SK-N-SH (cell line): ENCODE data around the gene LSS. TPM values are rescaled to one million over a fixed set of nuclear protein-coding genes. Genes with fewer than 3 reads are reported as not detected.

ENCODE experiments used
- CTCF ChIA-PET: fragments of 300-600, 350-600 bp; formaldehyde crosslinking; extraction: SDS; loops from one replicate; lab custom pipeline; 2021; lab: Yijun Ruan, JAX
- POLR2A ChIA-PET: fragments of 350-600 bp; sonication (Branson Sonifier 250); formaldehyde crosslinking; extraction: SDS; loops from one replicate; lab custom pipeline; 2020; ENCODE audit warnings: antibody characterized with exemption, inconsistent platforms; lab: Yijun Ruan, JAX
- DNase-seq: peaks from one replicate; pipeline ENCODE4 v3.0.0; 2012
- H2AFZ ChIP-seq: fragments of 200-600 bp; sonication (generic); 2 replicates; pipeline ENCODE4 v1.8.1; 2016; ENCODE audit warnings: antibody characterized with exemption, mild to moderate bottlenecking, low read depth
- H3F3A ChIP-seq: fragments of 200-600 bp; sonication (generic); replicated peaks from 2 replicates; pipeline ENCODE3; 2016; ENCODE audit warnings: antibody characterized with exemption, mild to moderate bottlenecking; ENCODE audit not compliant: insufficient read depth
- H3K27ac ChIP-seq, 2 experiments: fragments of 200-500 bp in 1 of 2; fragments of 200-600 bp in 1 of 2; sonication (Bioruptor generic) in 1 of 2; sonication (generic), shearing (Covaris generic) in 1 of 2; 2 replicates each; pipeline versions ENCODE4 v1.5.1 to v1.6.1; 2014 to 2016; ENCODE audit warnings: low read depth in 2 of 2, inconsistent platforms in 1 of 2, low read length in 1 of 2, mild to moderate bottlenecking in 1 of 2, mixed read lengths in 1 of 2
- H3K27me3 ChIP-seq: fragments of 200-600 bp; sonication (generic), shearing (Covaris generic); 2 replicates; pipeline ENCODE4 v1.6.1; 2016; ENCODE audit warnings: mixed run types; ENCODE audit not compliant: insufficient read depth
- H3K36me3 ChIP-seq, 2 experiments: fragments of 200-500 bp in 1 of 2; fragments of 200-600 bp in 1 of 2; sonication (Bioruptor generic) in 1 of 2; sonication (generic) in 1 of 2; replicated peaks in 1 of 2; 2 replicates each; pipeline versions ENCODE3 to v1.5.1; 2014 to 2016; ENCODE audit warnings: low read length in 1 of 2, mild to moderate bottlenecking in 1 of 2; ENCODE audit not compliant: insufficient read depth in 2 of 2, control insufficient read depth in 1 of 2
- H3K4me1 ChIP-seq, 2 experiments: fragments of 200-500 bp in 1 of 2; fragments of 200-600 bp in 1 of 2; sonication (Bioruptor generic) in 1 of 2; sonication (generic), shearing (Covaris generic) in 1 of 2; 2 replicates each; pipeline versions ENCODE4 v1.5.1 to v1.6.1; 2014 to 2016; ENCODE audit warnings: low read depth in 1 of 2, low read length in 1 of 2, mixed run types in 1 of 2; ENCODE audit not compliant: insufficient read depth in 2 of 2, control insufficient read depth in 1 of 2
- H3K4me2 ChIP-seq: fragments of 200-600 bp; sonication (generic), shearing (Covaris generic); 2 replicates; pipeline ENCODE4 v1.6.1; 2017; ENCODE audit warnings: mixed run types
- H3K4me3 ChIP-seq, 2 experiments: fragments of 200-500 bp in 1 of 2; fragments of 200-600 bp in 1 of 2; sonication (Bioruptor generic) in 1 of 2; sonication (generic), shearing (Covaris generic) in 1 of 2; 2 replicates each; pipeline versions ENCODE4 v1.5.1 to v1.8.1; 2014 to 2016; ENCODE audit warnings: low read depth in 2 of 2, inconsistent platforms in 1 of 2, low read length in 1 of 2, mild to moderate bottlenecking in 1 of 2, mixed read lengths in 1 of 2, moderate library complexity in 1 of 2
- H3K79me2 ChIP-seq: fragments of 200-600 bp; sonication (generic); 2 replicates; pipeline ENCODE4 v1.8.1; 2017; ENCODE audit warnings: mild to moderate bottlenecking; ENCODE audit not compliant: insufficient read depth
- H3K9ac ChIP-seq: fragments of 200-600 bp; sonication (generic); 2 replicates; pipeline ENCODE4 v1.6.1; 2017; ENCODE audit warnings: mixed run types
- H3K9me2 ChIP-seq: fragments of 200-600 bp; sonication (generic); 2 replicates; pipeline ENCODE4 v1.6.1; 2017; ENCODE audit warnings: mixed run types
- H3K9me3 ChIP-seq: fragments of 200-600 bp; sonication (generic); 2 replicates; pipeline ENCODE4 v1.6.1; 2017; ENCODE audit warnings: mixed run types, mild to moderate bottlenecking, moderate library complexity
- H4K20me1 ChIP-seq: fragments of 200-600 bp; sonication (generic); 2 replicates; pipeline ENCODE4 v1.6.1; 2017; ENCODE audit warnings: mild to moderate bottlenecking, mixed run types; ENCODE audit not compliant: insufficient read depth
- CTCF ChIP-seq: fragments of 200-600 bp; sonication (generic); IDR thresholded peaks from 2 replicates; pipeline ENCODE4 v1.6.1; 2017; ENCODE audit warnings: antibody characterized with exemption, mild to moderate bottlenecking, moderate library complexity
- ELF1 ChIP-seq: IDR thresholded peaks from 2 replicates; pipeline ENCODE4 v1.4.0; 2012
- EZH2phosphoT487 ChIP-seq: fragments of 200-600 bp; sonication (generic); IDR thresholded peaks from 2 replicates; pipeline ENCODE4 v1.6.1; 2017; ENCODE audit warnings: low read depth, mixed run types, mild to moderate bottlenecking, antibody characterized with exemption, moderate library complexity, borderline replicate concordance
- GABPA ChIP-seq: IDR thresholded peaks from 2 replicates; pipeline ENCODE4 v1.4.0; 2012; ENCODE audit warnings: low read depth, mild to moderate bottlenecking
- GATA2 ChIP-seq: sonication (generic); formaldehyde crosslinking; IDR thresholded peaks from 2 replicates; pipeline ENCODE4 v1.5.0; 2020; ENCODE audit warnings: mild to moderate bottlenecking, missing genetic modification reagents
- JUND ChIP-seq: IDR thresholded peaks from 2 replicates; pipeline ENCODE4 v1.4.0; 2012
- MEF2A ChIP-seq: IDR thresholded peaks from 2 replicates; pipeline ENCODE4 v1.4.0; 2012; ENCODE audit warnings: low read depth, borderline replicate concordance
- MXI1 ChIP-seq: IDR thresholded peaks from 2 replicates; pipeline ENCODE4 v1.6.1; 2012; ENCODE audit warnings: mild to moderate bottlenecking, low read depth, low read length, improper control_type of control experiment
- NFIC ChIP-seq: IDR thresholded peaks from 2 replicates; pipeline ENCODE4 v1.4.0; 2012; ENCODE audit warnings: borderline replicate concordance
- NRF1 ChIP-seq: IDR thresholded peaks from 2 replicates; pipeline ENCODE4 v1.6.1; 2012; ENCODE audit warnings: low read depth, mild to moderate bottlenecking, low read length
- RAD21 ChIP-seq: IDR thresholded peaks from 2 replicates; pipeline ENCODE4 v1.6.1; 2012; ENCODE audit warnings: mild to moderate bottlenecking, low read length
- RCOR1 ChIP-seq: fragments of 150-350 bp; IDR thresholded peaks from 2 replicates; pipeline ENCODE4 v1.6.1; 2017; ENCODE audit warnings: antibody characterized with exemption, low read length
- TCF12 ChIP-seq: IDR thresholded peaks from 2 replicates; pipeline ENCODE4 v1.4.0; 2012
- TEAD4 ChIP-seq: IDR thresholded peaks from 2 replicates; pipeline ENCODE4 v1.4.0; 2012; ENCODE audit warnings: mild to moderate bottlenecking, borderline replicate concordance; ENCODE audit not compliant: insufficient read depth
- USF2 ChIP-seq: fragments of 150-350 bp; IDR thresholded peaks from 2 replicates; pipeline ENCODE4 v1.6.1; 2017; ENCODE audit warnings: antibody characterized with exemption, low read length, low read depth, borderline replicate concordance
- YY1 ChIP-seq: IDR thresholded peaks from 2 replicates; pipeline ENCODE4 v1.4.0; 2012; ENCODE audit warnings: low read depth, mild to moderate bottlenecking
- WGBS: methylation state at CpG from one replicate; pipeline ENCODE4 v1.1.6; 2017; ENCODE audit warnings: low lambda C conversion rate; 5-methylcytosine and 5-hydroxymethylcytosine counted together
- polyA plus RNA-seq, 3 experiments: library from polyadenylated mRNA; depleted of rRNA; stranded (reverse); fragments of >200 nt; gene quantifications; 2 replicates each; pipeline ENCODE4 v1.2.3, GENCODE V29; 2012
- TF ChIP-seq, protein P1 (sequence below): IDR thresholded peaks from 2 replicates; pipeline ENCODE4 v1.6.1; 2012; ENCODE audit warnings: mild to moderate bottlenecking, low read depth, low read length, moderate library complexity
- TF ChIP-seq, protein P2 (sequence below): fragments of 150-350 bp; IDR thresholded peaks from 2 replicates; pipeline ENCODE4 v1.6.1; 2016; ENCODE audit warnings: mild to moderate bottlenecking, low read depth, low read length
- TF ChIP-seq, protein P3 (sequence below): IDR thresholded peaks from 2 replicates; pipeline ENCODE4 v1.4.0; 2012; ENCODE audit warnings: low read depth, borderline replicate concordance
- TF ChIP-seq, protein P4 (sequence below): IDR thresholded peaks from 2 replicates; pipeline ENCODE4 v1.4.0; 2012; ENCODE audit warnings: low read depth, borderline replicate concordance

Gene LSS
- polyA plus RNA-seq, 1 of the 3 experiments (the other 2 are of a cell fraction), result 38.7 TPM

GRCh38 chr21:46214478-46215340 is 13.9 kb downstream of the LSS start:
- DNase-seq, result no peak
- H3K27me3 ChIP-seq, result no peaks in the 10 kb centered on the region
- H3K4me2 ChIP-seq, result no peak overlapping the region
- no peaks in the 10 kb centered on the region for H3K9me3 ChIP-seq
- no peak overlapping the region for H3K4me3 ChIP-seq
- no peaks in the 10 kb centered on the region for H3K9me2 ChIP-seq
- H3K79me2 ChIP-seq, result no peaks in the 10 kb centered on the region
- H4K20me1 ChIP-seq, result no peaks in the 10 kb centered on the region
- CTCF ChIA-PET, result interaction anchor here (1.1 to 2.9 kb wide), 3 partner anchors 10 to 72 kb away, joined by 3 to 14 read pairs (median 4); no protein-coding TSS in a partner anchor
- no peak overlapping the region for H2AFZ ChIP-seq
- POLR2A ChIA-PET, result interaction anchor here (1.4 kb wide), 1 partner anchor 12 kb away, joined by 5 read pairs; no protein-coding TSS in a partner anchor
- H3F3A ChIP-seq, result no peaks in the 10 kb centered on the region
- peak overlapping the region in 1 of 2 experiments; percentile 29; a peak in 2 of 4 replicates for H3K27ac ChIP-seq
- peaks cover 0 to 24% of the 10 kb centered on the region in 2 experiments for H3K36me3 ChIP-seq
- 88% methylated on average over 9 of the region's 27 CpGs for WGBS
- H3K4me1 ChIP-seq, result peaks cover 0 to 22% of the 10 kb centered on the region in 2 experiments; a peak in 1 of 4 replicates
- H3K9ac ChIP-seq, result no peak overlapping the region
- TF ChIP-seq NRF1 (no peak), MEF2A (no peak), USF2 (no peak), ELF1 (no peak), GATA2 (CRISPR knock-in tag) (no peak), RCOR1 (no peak), GABPA (no peak), TCF12 (no peak), CTCF (no peak), TEAD4 (no peak), MXI1 (no peak), EZH2phosphoT487 (no peak), JUND (no peak), YY1 (no peak), NFIC (no peak), RAD21 (no peak)
- TF ChIP-seq, protein P1, sequence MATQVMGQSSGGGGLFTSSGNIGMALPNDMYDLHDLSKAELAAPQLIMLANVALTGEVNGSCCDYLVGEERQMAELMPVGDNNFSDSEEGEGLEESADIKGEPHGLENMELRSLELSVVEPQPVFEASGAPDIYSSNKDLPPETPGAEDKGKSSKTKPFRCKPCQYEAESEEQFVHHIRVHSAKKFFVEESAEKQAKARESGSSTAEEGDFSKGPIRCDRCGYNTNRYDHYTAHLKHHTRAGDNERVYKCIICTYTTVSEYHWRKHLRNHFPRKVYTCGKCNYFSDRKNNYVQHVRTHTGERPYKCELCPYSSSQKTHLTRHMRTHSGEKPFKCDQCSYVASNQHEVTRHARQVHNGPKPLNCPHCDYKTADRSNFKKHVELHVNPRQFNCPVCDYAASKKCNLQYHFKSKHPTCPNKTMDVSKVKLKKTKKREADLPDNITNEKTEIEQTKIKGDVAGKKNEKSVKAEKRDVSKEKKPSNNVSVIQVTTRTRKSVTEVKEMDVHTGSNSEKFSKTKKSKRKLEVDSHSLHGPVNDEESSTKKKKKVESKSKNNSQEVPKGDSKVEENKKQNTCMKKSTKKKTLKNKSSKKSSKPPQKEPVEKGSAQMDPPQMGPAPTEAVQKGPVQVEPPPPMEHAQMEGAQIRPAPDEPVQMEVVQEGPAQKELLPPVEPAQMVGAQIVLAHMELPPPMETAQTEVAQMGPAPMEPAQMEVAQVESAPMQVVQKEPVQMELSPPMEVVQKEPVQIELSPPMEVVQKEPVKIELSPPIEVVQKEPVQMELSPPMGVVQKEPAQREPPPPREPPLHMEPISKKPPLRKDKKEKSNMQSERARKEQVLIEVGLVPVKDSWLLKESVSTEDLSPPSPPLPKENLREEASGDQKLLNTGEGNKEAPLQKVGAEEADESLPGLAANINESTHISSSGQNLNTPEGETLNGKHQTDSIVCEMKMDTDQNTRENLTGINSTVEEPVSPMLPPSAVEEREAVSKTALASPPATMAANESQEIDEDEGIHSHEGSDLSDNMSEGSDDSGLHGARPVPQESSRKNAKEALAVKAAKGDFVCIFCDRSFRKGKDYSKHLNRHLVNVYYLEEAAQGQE, result no peak
- TF ChIP-seq, protein P2, sequence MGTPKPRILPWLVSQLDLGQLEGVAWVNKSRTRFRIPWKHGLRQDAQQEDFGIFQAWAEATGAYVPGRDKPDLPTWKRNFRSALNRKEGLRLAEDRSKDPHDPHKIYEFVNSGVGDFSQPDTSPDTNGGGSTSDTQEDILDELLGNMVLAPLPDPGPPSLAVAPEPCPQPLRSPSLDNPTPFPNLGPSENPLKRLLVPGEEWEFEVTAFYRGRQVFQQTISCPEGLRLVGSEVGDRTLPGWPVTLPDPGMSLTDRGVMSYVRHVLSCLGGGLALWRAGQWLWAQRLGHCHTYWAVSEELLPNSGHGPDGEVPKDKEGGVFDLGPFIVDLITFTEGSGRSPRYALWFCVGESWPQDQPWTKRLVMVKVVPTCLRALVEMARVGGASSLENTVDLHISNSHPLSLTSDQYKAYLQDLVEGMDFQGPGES, result no peak
- TF ChIP-seq, protein P3, sequence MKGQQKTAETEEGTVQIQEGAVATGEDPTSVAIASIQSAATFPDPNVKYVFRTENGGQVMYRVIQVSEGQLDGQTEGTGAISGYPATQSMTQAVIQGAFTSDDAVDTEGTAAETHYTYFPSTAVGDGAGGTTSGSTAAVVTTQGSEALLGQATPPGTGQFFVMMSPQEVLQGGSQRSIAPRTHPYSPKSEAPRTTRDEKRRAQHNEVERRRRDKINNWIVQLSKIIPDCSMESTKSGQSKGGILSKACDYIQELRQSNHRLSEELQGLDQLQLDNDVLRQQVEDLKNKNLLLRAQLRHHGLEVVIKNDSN, result no peak
- TF ChIP-seq, protein P4, sequence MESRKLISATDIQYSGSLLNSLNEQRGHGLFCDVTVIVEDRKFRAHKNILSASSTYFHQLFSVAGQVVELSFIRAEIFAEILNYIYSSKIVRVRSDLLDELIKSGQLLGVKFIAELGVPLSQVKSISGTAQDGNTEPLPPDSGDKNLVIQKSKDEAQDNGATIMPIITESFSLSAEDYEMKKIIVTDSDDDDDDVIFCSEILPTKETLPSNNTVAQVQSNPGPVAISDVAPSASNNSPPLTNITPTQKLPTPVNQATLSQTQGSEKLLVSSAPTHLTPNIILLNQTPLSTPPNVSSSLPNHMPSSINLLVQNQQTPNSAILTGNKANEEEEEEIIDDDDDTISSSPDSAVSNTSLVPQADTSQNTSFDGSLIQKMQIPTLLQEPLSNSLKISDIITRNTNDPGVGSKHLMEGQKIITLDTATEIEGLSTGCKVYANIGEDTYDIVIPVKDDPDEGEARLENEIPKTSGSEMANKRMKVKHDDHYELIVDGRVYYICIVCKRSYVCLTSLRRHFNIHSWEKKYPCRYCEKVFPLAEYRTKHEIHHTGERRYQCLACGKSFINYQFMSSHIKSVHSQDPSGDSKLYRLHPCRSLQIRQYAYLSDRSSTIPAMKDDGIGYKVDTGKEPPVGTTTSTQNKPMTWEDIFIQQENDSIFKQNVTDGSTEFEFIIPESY, result no peak
